Measurements from ENCODE around the gene ANK3.

GRCh38 chr10:59997827-59998525, 391.7 kb downstream of the ANK3 start:
- TF ChIP-seq CTCF (IDR thresholded peaks at IDR 0.05 in 4 of 5, conservative IDR thresholded peaks at IDR 0.05 in 1 of 5): no peak
- TF ChIP-seq POLR2A (IDR thresholded peaks at IDR 0.05): no peak
